ENCODE data around the gene IDI1.
"Not testable (repeated sequence)": the region's sequence is repeated elsewhere in the genome, so short reads cannot be mapped to it uniquely, and the experiment has no call there.

Gene IDI1

DNA sequence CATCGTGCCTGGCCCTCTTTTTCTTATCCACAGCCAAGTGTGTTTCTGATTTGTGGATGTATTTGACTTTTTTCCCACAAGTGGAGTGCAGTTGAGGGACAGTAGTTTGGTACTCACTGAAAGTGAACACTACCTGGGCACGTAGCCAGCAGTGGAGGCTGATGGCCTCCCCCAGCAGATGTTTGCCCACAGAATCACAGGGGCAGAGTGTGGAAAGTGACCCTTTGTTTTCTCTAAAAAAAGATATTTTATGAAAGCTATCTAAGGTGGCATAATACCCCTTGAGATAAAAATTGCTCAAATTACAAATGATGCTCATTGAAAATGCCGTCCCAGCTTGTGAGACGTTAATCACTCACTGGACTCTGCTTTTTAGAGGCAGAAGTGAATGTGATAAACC is 36.3 kb upstream of the IDI1 start:
- Histone ChIP-seq H3K27ac (ENCODE audit: low read depth, low read length) (no peak overlapping the region), H3K4me3 (ENCODE audit: low read depth in 1 of 2, low read length in 2 of 2) (no peak overlapping the region), H3K36me3 (ENCODE audit: control insufficient read depth in 1 of 2, insufficient read depth in 2 of 2, low read length in 2 of 2) (peaks cover 40 to 82% of the 10 kb centered on the region in 2 donors), H3K9ac (ENCODE audit: low read depth in 1 of 2, low read length in 2 of 2) (no peak overlapping the region), H3K27me3 (ENCODE audit: control insufficient read depth in 1 of 2, insufficient read depth in 2 of 2, low read length in 2 of 2) (no peaks in the 10 kb centered on the region), H3K4me1 (ENCODE audit: control insufficient read depth in 1 of 2, insufficient read depth in 2 of 2, low read length in 2 of 2) (no peaks in the 10 kb centered on the region), H3K9me3 (ENCODE audit: control insufficient read depth in 1 of 2, low read length in 2 of 2) (no peaks in the 10 kb centered on the region)

DNA sequence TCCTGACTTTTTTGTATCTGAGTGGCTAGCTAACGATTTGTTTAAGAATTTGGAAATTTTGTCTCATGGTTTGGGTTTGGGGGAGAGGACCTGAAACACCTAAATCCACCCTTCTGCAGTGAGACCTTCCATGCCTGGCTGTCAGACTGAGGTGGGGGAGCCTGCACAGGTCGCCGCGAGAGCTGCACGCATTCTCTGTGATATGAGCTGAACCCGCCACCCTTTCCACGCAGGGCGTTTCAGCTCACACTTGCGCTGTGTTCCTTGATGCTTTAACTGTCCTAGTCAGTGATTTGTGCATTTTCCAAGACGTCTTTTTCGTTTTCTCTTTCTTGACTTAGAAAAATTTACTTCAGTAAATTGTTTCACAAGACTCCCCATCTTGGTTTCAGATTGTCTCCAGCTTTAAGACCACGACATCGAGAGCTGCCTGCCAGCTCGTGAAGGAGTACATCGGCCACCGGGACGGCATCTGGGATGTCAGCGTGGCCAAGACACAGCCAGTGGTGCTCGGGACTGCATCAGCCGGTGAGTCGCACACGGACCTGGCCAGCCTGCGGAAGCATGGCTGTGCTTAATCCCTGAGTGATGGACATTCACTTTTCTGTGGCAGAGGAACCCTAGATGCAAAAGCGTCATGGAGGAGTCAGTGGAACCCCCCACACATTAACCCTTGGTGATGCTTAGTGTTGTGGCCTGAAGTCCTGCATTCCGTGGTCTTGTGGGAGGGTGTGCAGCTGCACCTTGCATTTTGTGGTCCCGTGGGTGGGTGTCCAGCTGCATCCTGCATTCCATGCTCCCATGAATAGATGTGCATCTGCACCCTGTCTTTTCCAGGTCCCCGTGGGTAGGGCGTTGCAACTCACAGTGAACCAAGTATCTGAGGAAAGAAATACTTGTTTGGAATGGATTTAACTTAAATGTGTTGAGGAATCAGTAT is 35.4 kb upstream of the IDI1 start:
- Histone ChIP-seq H3K36me3 (ENCODE audit: control insufficient read depth in 1 of 2, insufficient read depth in 2 of 2, low read length in 2 of 2) (peaks cover 48 to 80% of the 10 kb centered on the region in 2 donors), H3K27ac (ENCODE audit: low read depth, low read length) (no peak overlapping the region), H3K4me3 (ENCODE audit: low read depth in 1 of 2, low read length in 2 of 2) (no peak overlapping the region), H3K9me3 (ENCODE audit: control insufficient read depth in 1 of 2, low read length in 2 of 2) (no peaks in the 10 kb centered on the region), H3K27me3 (ENCODE audit: control insufficient read depth in 1 of 2, insufficient read depth in 2 of 2, low read length in 2 of 2) (no peaks in the 10 kb centered on the region), H3K4me1 (ENCODE audit: control insufficient read depth in 1 of 2, insufficient read depth in 2 of 2, low read length in 2 of 2) (peaks cover under 1 to 1% of the 10 kb centered on the region in 2 donors), H3K9ac (ENCODE audit: low read depth in 1 of 2, low read length in 2 of 2) (no peak overlapping the region)

DNA sequence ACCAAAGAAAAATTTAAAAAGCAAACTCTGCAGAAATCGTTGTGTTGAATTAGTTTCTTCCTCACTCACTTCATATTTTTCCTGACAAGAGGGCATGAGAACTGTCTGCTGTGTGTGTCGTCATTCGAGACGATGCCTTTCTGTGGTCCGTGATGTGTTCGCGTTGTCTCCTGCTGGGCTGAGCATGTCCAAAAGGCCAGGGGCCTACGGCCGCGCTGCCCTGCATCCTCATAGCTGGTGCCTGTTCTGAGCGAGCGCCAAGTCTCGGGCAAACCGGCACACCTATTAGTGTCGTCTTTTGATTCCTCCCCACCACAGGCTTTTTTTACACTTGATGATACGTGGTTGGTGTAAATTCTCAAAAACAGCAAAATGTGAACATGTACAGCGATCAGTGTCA is 34.7 kb upstream of the IDI1 start:
- Histone ChIP-seq H3K27me3 (ENCODE audit: control insufficient read depth in 1 of 2, insufficient read depth in 2 of 2, low read length in 2 of 2) (no peaks in the 10 kb centered on the region), H3K36me3 (ENCODE audit: control insufficient read depth in 1 of 2, insufficient read depth in 2 of 2, low read length in 2 of 2) (peaks cover 48 to 73% of the 10 kb centered on the region in 2 donors), H3K4me1 (ENCODE audit: control insufficient read depth in 1 of 2, insufficient read depth in 2 of 2, low read length in 2 of 2) (peaks cover 3 to 4% of the 10 kb centered on the region in 2 donors), H3K4me3 (ENCODE audit: low read depth in 1 of 2, low read length in 2 of 2) (no peak overlapping the region), H3K9me3 (ENCODE audit: control insufficient read depth in 1 of 2, low read length in 2 of 2) (no peaks in the 10 kb centered on the region), H3K9ac (ENCODE audit: low read depth in 1 of 2, low read length in 2 of 2) (no peak overlapping the region), H3K27ac (ENCODE audit: low read depth, low read length) (no peak overlapping the region)

DNA sequence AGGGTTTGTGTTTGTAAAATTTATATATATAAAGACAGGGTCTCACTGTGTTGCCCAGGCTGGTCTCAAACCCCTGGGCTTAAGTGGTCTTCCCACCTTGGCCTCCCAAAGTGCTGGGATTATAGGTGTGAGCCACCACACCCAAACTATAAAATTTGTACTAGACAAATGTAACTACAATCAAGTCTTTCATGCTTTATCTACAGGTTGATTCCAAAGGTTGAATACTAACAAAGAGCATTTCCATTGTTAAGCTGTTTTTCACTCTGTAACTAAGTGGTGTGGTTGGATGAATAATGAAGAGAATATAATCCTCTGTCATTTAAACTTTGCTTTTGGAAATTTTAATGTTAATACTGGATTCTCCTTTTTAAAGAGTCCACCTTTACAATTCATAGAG is 29.7 kb upstream of the IDI1 start:
- H3K9ac ChIP-seq (ENCODE audit: low read depth in 1 of 2, low read length in 2 of 2) = no peak overlapping the region
- no peaks in the 10 kb centered on the region for H3K9me3 ChIP-seq (ENCODE audit: control insufficient read depth in 1 of 2, low read length in 2 of 2)
- no peak overlapping the region for H3K27ac ChIP-seq (ENCODE audit: low read depth, low read length)
- H3K36me3 ChIP-seq (ENCODE audit: control insufficient read depth in 1 of 2, insufficient read depth in 2 of 2, low read length in 2 of 2) = peaks cover 27 to 37% of the 10 kb centered on the region in 2 donors
- H3K27me3 ChIP-seq (ENCODE audit: control insufficient read depth in 1 of 2, insufficient read depth in 2 of 2, low read length in 2 of 2) = no peaks in the 10 kb centered on the region
- no peak overlapping the region for H3K4me3 ChIP-seq (ENCODE audit: low read depth in 1 of 2, low read length in 2 of 2)
- peaks cover 3 to 7% of the 10 kb centered on the region in 2 donors for H3K4me1 ChIP-seq (ENCODE audit: control insufficient read depth in 1 of 2, insufficient read depth in 2 of 2, low read length in 2 of 2)

DNA sequence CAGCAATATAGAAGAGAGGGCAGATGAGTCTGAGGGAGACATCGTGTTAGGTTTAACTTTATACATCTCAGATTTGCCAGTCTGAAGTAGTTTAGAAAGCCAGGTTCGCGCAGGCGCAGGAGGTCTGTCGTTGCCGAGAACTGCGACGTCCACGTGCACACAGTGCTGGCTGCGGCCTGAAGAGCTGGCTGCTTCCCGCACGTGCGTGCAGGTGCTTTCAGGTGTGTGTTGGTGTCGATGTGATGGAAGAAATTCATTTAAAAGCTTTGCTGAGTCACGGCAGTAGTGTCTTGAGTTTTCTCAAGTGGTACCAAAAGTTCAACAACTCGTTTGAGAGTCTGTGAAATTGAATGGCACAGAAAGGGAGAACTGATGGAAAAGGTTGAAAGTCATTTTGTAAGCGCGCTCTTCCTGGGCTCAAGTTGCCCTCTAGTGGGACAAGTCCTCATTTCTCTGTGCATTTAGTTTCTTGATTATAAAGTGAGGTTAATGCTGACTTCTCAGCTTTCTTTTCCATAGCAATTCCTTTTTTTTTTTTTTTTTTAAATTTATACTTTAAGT is 25.9 kb upstream of the IDI1 start:
- H3K4me1 ChIP-seq (ENCODE audit: control insufficient read depth in 1 of 2, insufficient read depth in 2 of 2, low read length in 2 of 2) = peaks cover 3 to 7% of the 10 kb centered on the region in 2 donors
- H3K9ac ChIP-seq (ENCODE audit: low read depth in 1 of 2, low read length in 2 of 2) = no peak overlapping the region
- no peak overlapping the region for H3K4me3 ChIP-seq (ENCODE audit: low read depth in 1 of 2, low read length in 2 of 2)
- peaks cover 6 to 28% of the 10 kb centered on the region in 2 donors for H3K36me3 ChIP-seq (ENCODE audit: control insufficient read depth in 1 of 2, insufficient read depth in 2 of 2, low read length in 2 of 2)
- no peaks in the 10 kb centered on the region for H3K9me3 ChIP-seq (ENCODE audit: control insufficient read depth in 1 of 2, low read length in 2 of 2)
- H3K27me3 ChIP-seq (ENCODE audit: control insufficient read depth in 1 of 2, insufficient read depth in 2 of 2, low read length in 2 of 2) = no peaks in the 10 kb centered on the region
- H3K27ac ChIP-seq (ENCODE audit: low read depth, low read length) = no peak overlapping the region

DNA sequence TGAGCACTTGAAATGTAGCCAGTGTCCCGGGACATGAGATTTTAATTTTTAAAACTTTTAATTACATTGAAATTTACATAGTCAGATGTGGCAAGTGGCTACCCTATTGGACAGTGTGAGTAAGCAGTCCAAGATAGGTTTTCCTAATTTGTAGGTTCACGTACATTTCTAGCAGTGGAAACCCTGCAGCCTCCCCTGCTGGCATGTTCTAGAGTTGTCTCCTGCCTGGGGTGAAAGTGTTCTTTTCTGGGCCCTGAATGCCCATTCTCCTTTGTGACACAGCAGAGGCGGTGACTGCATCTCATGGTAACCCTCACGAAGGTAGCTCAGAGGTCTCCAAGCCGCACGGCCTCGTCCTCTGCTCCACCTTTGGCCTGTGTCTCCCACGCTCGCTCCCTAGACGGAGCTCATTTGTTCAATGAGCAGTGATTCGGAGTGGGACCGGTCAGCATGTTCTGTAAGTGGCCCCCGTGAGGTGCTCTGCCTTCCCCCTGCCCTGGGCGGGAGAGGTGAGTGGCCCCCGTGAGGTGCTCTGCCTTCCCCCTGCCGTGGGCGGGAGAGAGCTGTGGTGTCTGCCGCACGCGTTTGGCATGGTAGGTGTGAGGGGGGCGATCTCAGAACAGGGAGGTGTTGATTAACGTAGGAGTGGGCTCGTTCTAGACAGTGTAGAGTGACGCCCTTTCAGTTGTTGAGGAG is 25.3 kb upstream of the IDI1 start:
- Histone ChIP-seq H3K27me3 (ENCODE audit: control insufficient read depth in 1 of 2, insufficient read depth in 2 of 2, low read length in 2 of 2) (no peaks in the 10 kb centered on the region), H3K9ac (ENCODE audit: low read depth in 1 of 2, low read length in 2 of 2) (no peak overlapping the region), H3K27ac (ENCODE audit: low read depth, low read length) (no peak overlapping the region), H3K36me3 (ENCODE audit: control insufficient read depth in 1 of 2, insufficient read depth in 2 of 2, low read length in 2 of 2) (peaks cover 3 to 25% of the 10 kb centered on the region in 2 donors), H3K4me1 (ENCODE audit: control insufficient read depth in 1 of 2, insufficient read depth in 2 of 2, low read length in 2 of 2) (peaks cover under 1 to 6% of the 10 kb centered on the region in 2 donors), H3K9me3 (ENCODE audit: control insufficient read depth in 1 of 2, low read length in 2 of 2) (no peaks in the 10 kb centered on the region), H3K4me3 (ENCODE audit: low read depth in 1 of 2, low read length in 2 of 2) (no peak overlapping the region)

DNA sequence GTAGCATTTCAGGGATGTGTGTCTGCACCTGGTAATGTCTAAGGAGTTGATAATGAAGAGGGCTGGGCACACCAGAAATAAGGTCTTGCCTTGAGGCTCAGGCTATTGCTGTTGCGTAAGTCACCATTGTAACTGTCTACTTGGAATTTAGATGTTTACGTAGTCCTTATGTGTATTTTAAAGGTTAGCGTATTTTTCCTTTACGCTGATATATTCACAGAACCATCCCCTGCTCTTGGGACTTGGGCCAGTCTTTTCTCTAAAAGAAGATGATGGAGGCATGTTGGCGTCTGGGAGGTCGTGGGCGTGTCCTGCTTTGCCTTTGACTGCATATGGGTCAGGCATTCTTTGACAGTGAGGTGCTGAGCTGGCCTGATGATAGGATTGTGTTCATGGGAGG is 22.0 kb upstream of the IDI1 start:
- Histone ChIP-seq H3K27me3 (ENCODE audit: control insufficient read depth in 1 of 2, insufficient read depth in 2 of 2, low read length in 2 of 2) (no peaks in the 10 kb centered on the region), H3K4me1 (ENCODE audit: control insufficient read depth in 1 of 2, insufficient read depth in 2 of 2, low read length in 2 of 2) (peaks cover 0 to 4% of the 10 kb centered on the region in 2 donors), H3K4me3 (ENCODE audit: low read depth in 1 of 2, low read length in 2 of 2) (no peak overlapping the region), H3K27ac (ENCODE audit: low read depth, low read length) (no peak overlapping the region), H3K9me3 (ENCODE audit: control insufficient read depth in 1 of 2, low read length in 2 of 2) (no peaks in the 10 kb centered on the region), H3K36me3 (ENCODE audit: control insufficient read depth in 1 of 2, insufficient read depth in 2 of 2, low read length in 2 of 2) (peaks cover under 1 to 25% of the 10 kb centered on the region in 2 donors), H3K9ac (ENCODE audit: low read depth in 1 of 2, low read length in 2 of 2) (no peak overlapping the region)

DNA sequence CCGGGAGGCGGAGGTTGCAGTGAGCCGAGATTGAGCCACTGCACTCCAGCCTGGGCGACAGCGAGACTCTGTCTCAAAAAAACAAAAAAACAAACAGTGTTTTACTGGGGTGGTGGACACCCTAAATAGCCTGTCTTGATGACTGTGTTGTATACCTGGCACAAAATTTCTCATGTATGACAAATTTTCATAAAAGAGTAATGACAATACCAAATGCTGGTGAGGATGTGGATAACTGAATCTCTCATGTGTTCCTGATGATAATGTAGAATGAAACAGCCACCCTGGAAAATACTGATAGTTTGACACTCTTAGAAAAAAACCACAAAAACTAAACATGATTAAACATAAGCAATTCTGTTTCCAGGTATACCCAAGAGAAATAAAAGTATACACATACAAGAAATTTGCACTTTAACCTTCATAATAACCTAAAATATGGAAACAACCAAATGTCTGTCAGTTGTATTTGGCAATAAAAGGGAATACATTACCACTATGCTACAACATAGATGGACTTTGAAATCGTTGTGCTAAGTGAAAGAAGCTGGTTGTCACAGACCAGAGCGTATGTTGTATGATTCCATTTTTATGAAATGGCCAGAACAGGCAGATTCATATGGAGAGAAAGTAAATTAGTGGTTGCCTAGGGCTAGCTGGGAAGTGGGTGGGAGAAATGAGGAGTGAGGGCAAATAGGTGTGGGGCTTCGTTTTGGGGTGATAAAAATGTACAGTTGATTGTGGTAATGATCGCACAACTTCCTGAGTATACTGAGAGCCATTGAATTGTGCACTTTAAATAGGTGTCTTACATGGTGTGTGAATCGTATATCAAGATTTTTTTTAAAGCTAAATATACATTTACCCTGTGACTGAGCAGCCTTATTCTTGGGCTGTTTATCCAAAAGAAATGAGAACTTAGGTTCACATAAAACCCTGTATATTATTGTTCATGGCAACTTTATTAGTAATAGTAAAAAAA is 19.8 kb upstream of the IDI1 start:
- Histone ChIP-seq H3K4me3 (ENCODE audit: low read depth in 1 of 2, low read length in 2 of 2) (no peak overlapping the region), H3K27me3 (ENCODE audit: control insufficient read depth in 1 of 2, insufficient read depth in 2 of 2, low read length in 2 of 2) (no peaks in the 10 kb centered on the region), H3K27ac (ENCODE audit: low read depth, low read length) (no peak overlapping the region), H3K9ac (ENCODE audit: low read depth in 1 of 2, low read length in 2 of 2) (no peak overlapping the region), H3K9me3 (ENCODE audit: control insufficient read depth in 1 of 2, low read length in 2 of 2) (no peaks in the 10 kb centered on the region), H3K4me1 (ENCODE audit: control insufficient read depth in 1 of 2, insufficient read depth in 2 of 2, low read length in 2 of 2) (peaks cover 0 to 4% of the 10 kb centered on the region in 2 donors), H3K36me3 (ENCODE audit: control insufficient read depth in 1 of 2, insufficient read depth in 2 of 2, low read length in 2 of 2) (peaks cover under 1 to 13% of the 10 kb centered on the region in 2 donors)

DNA sequence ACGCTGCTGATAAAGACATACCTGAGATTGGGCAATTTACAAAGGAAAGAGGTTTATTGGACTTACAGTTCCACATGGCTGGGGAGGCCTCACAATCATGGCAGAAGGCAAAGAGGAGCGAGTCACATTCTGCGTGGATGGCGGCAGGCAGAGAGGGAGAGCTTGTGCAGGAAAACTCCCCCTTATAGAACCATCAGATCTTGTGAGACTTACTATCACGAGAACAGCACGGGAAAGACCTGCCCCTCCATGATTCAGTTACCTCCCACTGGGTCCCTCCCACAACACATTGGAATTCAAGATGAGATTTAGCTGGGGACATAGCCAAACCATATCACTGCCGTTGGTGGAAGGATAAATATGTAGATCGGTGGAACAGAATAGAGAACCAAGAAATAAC is 17.8 kb upstream of the IDI1 start:
- not testable (repeated sequence) for H3K4me3 ChIP-seq (ENCODE audit: low read depth in 1 of 2, low read length in 2 of 2); H3K9ac ChIP-seq (ENCODE audit: low read depth in 1 of 2, low read length in 2 of 2); H3K27ac ChIP-seq (ENCODE audit: low read depth, low read length); H3K9me3 ChIP-seq (ENCODE audit: control insufficient read depth in 1 of 2, low read length in 2 of 2); H3K36me3 ChIP-seq (ENCODE audit: control insufficient read depth in 1 of 2, insufficient read depth in 2 of 2, low read length in 2 of 2); H3K27me3 ChIP-seq (ENCODE audit: control insufficient read depth in 1 of 2, insufficient read depth in 2 of 2, low read length in 2 of 2); H3K4me1 ChIP-seq (ENCODE audit: control insufficient read depth in 1 of 2, insufficient read depth in 2 of 2, low read length in 2 of 2)
